Neural crest cell (in vitro differentiated cells): ENCODE results near the gene CPNE6. TPM values are rescaled to one million over a fixed set of nuclear protein-coding genes. Genes with fewer than 3 reads are reported as not detected.

Experiments used
- DNase-seq: peaks from one replicate; pipeline ENCODE4 v3.0.0; 2021; ENCODE audit warnings: low read depth, mixed read lengths, low spot score
- H3K27ac Mint-ChIP-seq: one replicate; pipeline ENCODE4 v1.8.0; 2021; ENCODE audit warnings: mild to moderate bottlenecking, mixed read lengths; ENCODE audit not compliant: unreplicated experiment
- H3K27me3 Mint-ChIP-seq: 2 replicates; pipeline ENCODE4 v1.8.0; 2021; ENCODE audit warnings: low read depth, mild to moderate bottlenecking, mixed read lengths
- H3K36me3 Mint-ChIP-seq: 2 replicates; pipeline ENCODE4 v1.8.0; 2021; ENCODE audit warnings: low read depth, mild to moderate bottlenecking, mixed read lengths
- H3K4me1 Mint-ChIP-seq: 2 replicates; pipeline ENCODE4 v1.8.0; 2021; ENCODE audit warnings: mixed read lengths
- H3K4me3 Mint-ChIP-seq: one replicate; pipeline ENCODE4 v1.8.0; 2021; ENCODE audit warnings: mild to moderate bottlenecking, mixed read lengths
- H3K9me3 Mint-ChIP-seq: 2 replicates; pipeline ENCODE4 v1.8.0; 2021; ENCODE audit warnings: mixed read lengths
- CTCF ChIP-seq: fragments of 200-600 bp; sonication (generic); conservative IDR thresholded peaks from 2 replicates; pipeline ENCODE4 v1.5.0; 2021; ENCODE audit warnings: antibody characterized with exemption, mild to moderate bottlenecking
- total RNA-seq: library from RNA; stranded (reverse); gene quantifications from 2 replicates; pipeline ENCODE4 v1.2.1, GENCODE V29; 2021

The CPNE6 gene
- total RNA-seq, 1 donor from 2014 or later: not detected

GRCh38 chr14:24126939-24127338 is 55.6 kb downstream of the CPNE6 start:
- Mint-ChIP-seq H3K36me3 (no peaks in the 10 kb centered on the region), H3K9me3 (no peaks in the 10 kb centered on the region), H3K27ac (no peak overlapping the region), H3K4me1 (no peaks in the 10 kb centered on the region), H3K4me3 (no peak overlapping the region), H3K27me3 (no peaks in the 10 kb centered on the region)
- no peak for TF ChIP-seq CTCF
- no peak for DNase-seq

GRCh38 chr14:24127673-24128072 is 56.3 kb downstream of the CPNE6 start:
- no peaks in the 10 kb centered on the region for H3K27me3 Mint-ChIP-seq
- H3K4me3 Mint-ChIP-seq: no peak overlapping the region
- no peaks in the 10 kb centered on the region for H3K4me1 Mint-ChIP-seq
- no peaks in the 10 kb centered on the region for H3K36me3 Mint-ChIP-seq
- no peak for DNase-seq
- TF ChIP-seq CTCF: no peak
- H3K27ac Mint-ChIP-seq: no peak overlapping the region
- H3K9me3 Mint-ChIP-seq: no peaks in the 10 kb centered on the region

Other genes with a start within 250 kb of the CPNE6 start
- gene DHRS4, start 117.8 kb upstream of the CPNE6 start, total RNA-seq: 17.4 and 19.7 TPM in 2 replicates
- 15.1 and 17.1 TPM in 2 replicates for gene DHRS4L2, start 82.6 kb upstream of the CPNE6 start, total RNA-seq
- 9.3 and 9.4 TPM in 2 replicates for gene CARMIL3, start 19.6 kb upstream of the CPNE6 start, total RNA-seq
- gene PCK2, start 22.7 kb downstream of the CPNE6 start, total RNA-seq: 26.1 and 26.7 TPM in 2 replicates
- gene DCAF11, start 43.2 kb downstream of the CPNE6 start, total RNA-seq: 52.5 and 53.9 TPM in 2 replicates
- gene NRL, start 43.4 kb downstream of the CPNE6 start, total RNA-seq: 1.2 and 2.3 TPM in 2 replicates
- 0.42 and 0.66 TPM in 2 replicates for gene FITM1, start 59.1 kb downstream of the CPNE6 start, total RNA-seq
- gene PSME1, start 64.6 kb downstream of the CPNE6 start, total RNA-seq: 81.4 and 88.5 TPM in 2 replicates
- gene EMC9, start 70.0 kb downstream of the CPNE6 start, total RNA-seq: 28.3 and 30.3 TPM in 2 replicates
- gene PSME2, start 75.0 kb downstream of the CPNE6 start, total RNA-seq: 125 and 131 TPM in 2 replicates
- gene RNF31, start 75.9 kb downstream of the CPNE6 start, total RNA-seq: 65.5 and 82.2 TPM in 2 replicates
- gene IRF9, start 89.7 kb downstream of the CPNE6 start, total RNA-seq: 22.9 and 23.0 TPM in 2 replicates
- 160 and 163 TPM in 2 replicates for gene REC8, start 100.5 kb downstream of the CPNE6 start, total RNA-seq
- 88.3 and 88.7 TPM in 2 replicates for gene IPO4, start 117.3 kb downstream of the CPNE6 start, total RNA-seq
- 45.6 and 47.4 TPM in 2 replicates for gene TM9SF1, start 123.9 kb downstream of the CPNE6 start, total RNA-seq
- 0.47 and 0.48 TPM in 2 replicates for gene TSSK4, start 134.1 kb downstream of the CPNE6 start, total RNA-seq
- 42.2 and 44.7 TPM in 2 replicates for gene CHMP4A, start 141.9 kb downstream of the CPNE6 start, total RNA-seq
- 19.0 and 25.9 TPM in 2 replicates for gene MDP1, start 144.5 kb downstream of the CPNE6 start, total RNA-seq
- gene NEDD8, start 160.8 kb downstream of the CPNE6 start, total RNA-seq: 191 and 208 TPM in 2 replicates
- gene GMPR2, start 161.4 kb downstream of the CPNE6 start, total RNA-seq: 64.0 and 66.2 TPM in 2 replicates
- gene TINF2, start 171.1 kb downstream of the CPNE6 start, total RNA-seq: 63.4 and 66.7 TPM in 2 replicates
- gene TGM1, start 191.6 kb downstream of the CPNE6 start, total RNA-seq: 4.5 and 6.4 TPM in 2 replicates
- gene RABGGTA, start 200.0 kb downstream of the CPNE6 start, total RNA-seq: 22.8 and 25.4 TPM in 2 replicates
- 17.2 and 19.1 TPM in 2 replicates for gene DHRS1, start 228.2 kb downstream of the CPNE6 start, total RNA-seq
- 34.5 and 34.8 TPM in 2 replicates for gene NOP9, start 228.3 kb downstream of the CPNE6 start, total RNA-seq
- gene CIDEB, start 236.4 kb downstream of the CPNE6 start, total RNA-seq: not detected in 2 replicates
- 7.9 and 9.4 TPM in 2 replicates for gene LTB4R2, start 238.6 kb downstream of the CPNE6 start, total RNA-seq
- gene LTB4R, start 239.9 kb downstream of the CPNE6 start, total RNA-seq: 4.7 and 5.3 TPM in 2 replicates